Spinal cord (tissue), 10 donors: Measurements from ENCODE around the gene SMTNL2. TPM values are rescaled to one million over a fixed set of nuclear protein-coding genes. Genes with fewer than 3 reads are reported as not detected.
A peak's percentile ranks its signal among the peaks of the same experiment; 100 is the strongest.

ENCODE experiments used
- DNase-seq, 6 donors: peaks; one replicate each; pipeline versions ENCODE4 v3.0.0 to v3.0.0-alpha.2; 2013 to 2015; ENCODE audit warnings: low spot score in 6 of 6, low read depth in 4 of 6
- H3K27ac ChIP-seq: one replicate; pipeline ENCODE4 v1.5.1; 2013; ENCODE audit warnings: low read depth, low read length, control low read depth
- H3K27me3 ChIP-seq: one replicate; pipeline ENCODE4 v1.6.1; 2013; ENCODE audit warnings: low read length; ENCODE audit not compliant: control insufficient read depth, insufficient read depth
- H3K36me3 ChIP-seq: one replicate; pipeline ENCODE4 v1.6.1; 2013; ENCODE audit warnings: low read length; ENCODE audit not compliant: control insufficient read depth, insufficient read depth
- H3K4me1 ChIP-seq: one replicate; pipeline ENCODE4 v1.6.1; 2013; ENCODE audit warnings: low read length; ENCODE audit not compliant: control insufficient read depth, insufficient read depth
- H3K4me3 ChIP-seq: one replicate; pipeline ENCODE4 v1.5.1; 2013; ENCODE audit warnings: low read depth, low read length, control low read depth
- H3K9me3 ChIP-seq: one replicate; pipeline ENCODE4 v1.6.1; 2013; ENCODE audit warnings: low read length; ENCODE audit not compliant: control insufficient read depth, insufficient read depth
- WGBS: methylation state at CpG from one replicate; pipeline ENCODE4 v1.1.5; 2013; ENCODE audit warnings: missing lambda C conversion rate; ENCODE audit not compliant: insufficient coverage; 5-methylcytosine and 5-hydroxymethylcytosine counted together
- polyA plus RNA-seq, 2 donors: library from polyadenylated mRNA; unstranded; fragments of 120-200 nt; gene quantifications; one replicate each; pipeline ENCODE4 v1.2.1, GENCODE V29; 2013; ENCODE audit not compliant: insufficient read length in 2 of 2
- total RNA-seq, 2 donors: library from RNA; depleted of rRNA in 1 of 2; stranded (reverse); fragments of 120-200 nt in 1 of 2; fragments of >200 nt in 1 of 2; gene quantifications; one replicate each; pipeline versions ENCODE4 v1.2.3 to v1.2.4, GENCODE V29; 2013 to 2014
- donor health status: healthy.

Gene SMTNL2
- total and polyA plus RNA-seq, 4 donors: 5.1 to 33.9 (median 9.3) TPM

- DNase-seq: no peak
- WGBS: 83% methylated on average over 9 of the region's 9 CpGs
- Histone ChIP-seq H3K27me3 (no peaks in the 10 kb centered on the region), H3K36me3 (peaks cover 53% of the 10 kb centered on the region), H3K9me3 (no peaks in the 10 kb centered on the region), H3K27ac (no peak overlapping the region), H3K4me3 (no peak overlapping the region), H3K4me1 (peaks cover 26% of the 10 kb centered on the region)
Observed at GRCh38 chr17:4553669-4554068, 30.7 kb upstream of the SMTNL2 start.

- peak overlapping the region; percentile 80 for H3K4me3 ChIP-seq
- H3K36me3 ChIP-seq: peaks cover 44% of the 10 kb centered on the region
- no peak for DNase-seq
- H3K9me3 ChIP-seq: no peaks in the 10 kb centered on the region
- 16% methylated on average over 18 of the region's 18 CpGs for WGBS
- peaks cover 26% of the 10 kb centered on the region for H3K4me1 ChIP-seq
- H3K27me3 ChIP-seq: no peaks in the 10 kb centered on the region
- no peak overlapping the region for H3K27ac ChIP-seq
Observed at GRCh38 chr17:4554441-4554996, 29.8 kb upstream of the SMTNL2 start.

- H3K9me3 ChIP-seq: no peaks in the 10 kb centered on the region
- H3K4me3 ChIP-seq: peak within 1 kb of the TSS; percentile 80
- no peaks in the 10 kb centered on the region for H3K27me3 ChIP-seq
- H3K36me3 ChIP-seq: peaks cover 37% of the 10 kb centered on the region
- DNase-seq: peak; percentile 83 to 99 (median 94)
- WGBS: under 1% methylated on average over 67 of the region's 69 CpGs
- peaks cover 26% of the 10 kb centered on the region for H3K4me1 ChIP-seq
- peak within 1 kb of the TSS; percentile 83 for H3K27ac ChIP-seq
Observed at GRCh38 chr17:4554997-4555799, 29.1 kb upstream of the SMTNL2 start, which contains the start of gene MYBBP1A. Gene MYBBP1A, minus strand, starts transcription at chr17:4555384. Its CDS starts 60 bp downstream, at chr17:4555324.

GRCh38 chr17:4555873-4556759, 28.2 kb upstream of the SMTNL2 start:
- WGBS: 46% methylated on average over 10 of the region's 17 CpGs
- no peaks in the 10 kb centered on the region for H3K9me3 ChIP-seq
- peak overlapping the region; percentile 83 for H3K27ac ChIP-seq
- H3K36me3 ChIP-seq: peaks cover 28% of the 10 kb centered on the region
- peaks cover 26% of the 10 kb centered on the region for H3K4me1 ChIP-seq
- peak overlapping the region; percentile 80 for H3K4me3 ChIP-seq
- DNase-seq: no peak
- no peaks in the 10 kb centered on the region for H3K27me3 ChIP-seq

- H3K36me3 ChIP-seq: peaks cover 19% of the 10 kb centered on the region
- peaks cover 26% of the 10 kb centered on the region for H3K4me1 ChIP-seq
- H3K9me3 ChIP-seq: no peaks in the 10 kb centered on the region
- H3K27me3 ChIP-seq: no peaks in the 10 kb centered on the region
- WGBS: 83% methylated on average over 3 of the region's 4 CpGs
- no peak for DNase-seq
- H3K4me3 ChIP-seq: no peak overlapping the region
- no peak overlapping the region for H3K27ac ChIP-seq
Observed at GRCh38 chr17:4556996-4557395, 27.3 kb upstream of the SMTNL2 start.

GRCh38 chr17:4557626-4558346, 26.5 kb upstream of the SMTNL2 start:
- DNase-seq: no peak
- Histone ChIP-seq H3K4me3 (no peak overlapping the region), H3K27me3 (peaks cover 3% of the 10 kb centered on the region), H3K36me3 (peaks cover 11% of the 10 kb centered on the region), H3K27ac (no peak overlapping the region), H3K9me3 (no peaks in the 10 kb centered on the region), H3K4me1 (peaks cover 26% of the 10 kb centered on the region)
- 91% methylated on average over 5 of the region's 6 CpGs for WGBS

- Histone ChIP-seq H3K27ac (no peak overlapping the region), H3K4me1 (peaks cover 26% of the 10 kb centered on the region), H3K27me3 (peaks cover 3% of the 10 kb centered on the region), H3K36me3 (peaks cover 6% of the 10 kb centered on the region), H3K4me3 (no peak overlapping the region), H3K9me3 (no peaks in the 10 kb centered on the region)
- 90% methylated on average over 24 of the region's 24 CpGs for WGBS
- no peak for DNase-seq
Observed at GRCh38 chr17:4558347-4558971, 25.9 kb upstream of the SMTNL2 start.

GRCh38 chr17:4559139-4559791, 25.1 kb upstream of the SMTNL2 start:
- Histone ChIP-seq H3K27ac (no peak overlapping the region), H3K4me1 (peaks cover 18% of the 10 kb centered on the region), H3K9me3 (no peaks in the 10 kb centered on the region), H3K4me3 (no peak overlapping the region), H3K36me3 (no peaks in the 10 kb centered on the region), H3K27me3 (peaks cover 3% of the 10 kb centered on the region)
- WGBS: 51% methylated on average over 17 of the region's 17 CpGs
- DNase-seq: no peak
